Hippocampal formation (tissue), 2 donors: ENCODE data around the gene CPNE1.

Experiments used
- DNase-seq, 2 donors: peaks; one replicate each; lab custom pipeline; 2025; lab: John Stamatoyannopoulos, UW

Gene CPNE1

DNA sequence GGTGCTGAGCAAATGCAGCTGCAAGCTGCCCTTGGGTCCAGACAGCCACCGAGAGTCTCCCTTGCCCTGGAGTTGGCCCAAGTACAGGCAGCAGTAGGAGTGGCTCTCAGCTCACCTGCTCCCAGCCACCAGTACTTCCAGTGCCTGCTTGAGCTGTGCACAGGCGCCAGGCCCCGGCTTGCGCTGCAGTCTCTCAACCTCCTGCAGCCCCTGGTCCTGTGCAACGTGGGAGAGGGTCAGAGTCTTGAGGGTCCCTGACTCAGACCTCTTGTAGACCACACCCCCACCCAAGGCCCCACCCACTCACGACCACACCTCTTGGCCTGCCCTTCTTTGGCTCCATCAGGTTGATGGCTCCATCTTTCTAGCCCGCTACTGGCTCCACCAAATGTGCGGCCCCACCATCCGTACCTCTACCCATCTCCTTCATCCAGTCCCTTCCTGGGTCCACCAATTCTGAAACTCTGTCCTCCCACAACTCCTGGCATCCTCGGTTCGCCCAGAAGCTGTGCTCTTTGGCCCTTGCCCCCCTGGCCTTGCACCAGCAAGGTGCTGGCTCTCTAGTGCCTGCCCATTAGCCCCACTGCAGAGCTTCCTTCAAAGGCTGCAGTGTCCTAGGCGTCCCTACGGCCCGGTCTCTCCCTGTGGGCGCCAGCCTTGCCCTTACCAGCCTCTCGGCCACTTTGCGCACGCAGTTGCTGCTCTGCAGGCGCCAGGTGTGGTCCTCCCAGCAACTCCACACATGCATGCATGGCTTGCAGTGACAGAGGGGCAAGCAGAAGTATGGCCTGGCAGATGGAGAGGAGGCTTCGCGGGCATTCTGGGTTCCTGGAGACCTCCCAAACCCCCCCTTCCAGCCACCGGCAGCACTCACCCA is 65.6 kb downstream of the CPNE1 start:
- no peak for DNase-seq

DNA sequence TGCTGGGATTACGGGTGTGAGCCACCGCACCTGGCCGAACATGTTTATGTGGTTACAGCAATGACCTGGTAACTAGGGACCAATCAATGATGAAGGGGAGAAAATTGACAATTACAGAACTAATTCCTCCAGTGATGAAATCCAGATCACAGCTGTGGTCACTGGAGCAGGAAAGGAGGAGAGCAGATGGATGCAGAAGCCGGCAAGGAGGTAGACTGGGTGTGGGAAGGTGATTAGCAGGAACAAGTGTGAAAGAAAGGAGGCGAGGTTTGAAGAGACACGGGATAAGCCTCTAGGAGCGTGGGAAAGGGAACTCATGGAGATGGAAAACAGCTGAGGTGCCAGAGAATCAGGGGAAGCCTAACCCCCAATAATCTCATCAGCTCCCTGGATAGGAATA is 66.2 kb downstream of the CPNE1 start:
- no peak for DNase-seq

DNA sequence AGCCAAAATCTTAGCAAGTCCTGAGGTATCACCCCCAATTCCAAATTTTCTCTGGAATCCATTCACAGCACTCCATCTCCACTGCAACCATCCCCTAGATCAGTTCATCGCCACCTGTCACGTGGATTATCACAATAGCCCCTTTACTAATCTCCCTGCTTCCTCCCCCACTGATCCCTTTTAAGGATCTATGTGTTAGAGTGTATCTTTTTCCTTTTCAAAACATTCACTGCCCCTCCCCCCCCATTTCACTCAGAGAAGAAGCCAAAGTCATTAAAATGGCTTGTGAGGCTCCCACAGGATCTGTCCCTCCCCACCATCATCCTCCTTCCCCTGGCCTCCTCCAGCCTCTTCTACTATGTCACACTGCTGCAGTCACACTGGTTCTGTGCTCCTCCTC is 67.5 kb downstream of the CPNE1 start:
- DNase-seq = no peak

DNA sequence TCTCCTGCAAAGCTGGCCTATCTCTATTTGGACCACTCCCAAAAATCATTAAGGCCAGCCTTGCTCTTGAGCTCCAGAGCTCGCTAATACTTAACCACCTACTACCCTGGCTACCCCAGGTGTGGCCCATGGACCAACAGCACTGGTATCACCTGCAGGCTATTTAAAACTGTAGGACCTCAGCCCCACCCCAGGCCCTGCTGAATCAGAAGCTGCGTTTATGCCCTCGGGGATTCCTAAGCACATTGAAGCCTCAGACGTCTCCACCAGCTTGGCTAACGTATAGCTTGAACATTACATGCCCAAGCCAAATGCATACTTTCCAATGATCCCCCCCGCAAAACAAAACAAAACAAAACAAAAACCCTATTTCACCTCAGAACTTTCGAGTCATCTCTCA is 68.8 kb downstream of the CPNE1 start:
- no peak for DNase-seq

DNA sequence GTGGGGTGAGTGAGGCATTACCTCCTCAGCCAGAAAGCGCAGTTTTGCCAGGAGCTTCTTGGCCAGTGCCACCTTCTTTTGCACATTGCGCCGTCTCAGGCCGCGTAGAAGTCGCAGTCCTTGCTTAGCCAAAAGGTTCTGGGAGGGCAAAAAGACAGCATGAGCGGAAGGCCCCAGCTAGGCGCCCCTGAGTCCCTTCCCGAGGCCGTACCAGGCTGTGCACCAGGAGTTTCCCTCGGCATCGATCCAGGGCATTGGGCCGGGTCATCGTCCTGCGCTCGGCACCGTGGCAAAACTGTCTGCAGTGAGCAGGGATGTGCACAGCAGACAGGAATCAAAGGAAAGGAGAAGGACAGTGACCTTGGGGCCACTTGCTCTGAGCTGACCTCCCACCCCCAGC is 69.2 kb downstream of the CPNE1 start:
- no peak for DNase-seq

DNA sequence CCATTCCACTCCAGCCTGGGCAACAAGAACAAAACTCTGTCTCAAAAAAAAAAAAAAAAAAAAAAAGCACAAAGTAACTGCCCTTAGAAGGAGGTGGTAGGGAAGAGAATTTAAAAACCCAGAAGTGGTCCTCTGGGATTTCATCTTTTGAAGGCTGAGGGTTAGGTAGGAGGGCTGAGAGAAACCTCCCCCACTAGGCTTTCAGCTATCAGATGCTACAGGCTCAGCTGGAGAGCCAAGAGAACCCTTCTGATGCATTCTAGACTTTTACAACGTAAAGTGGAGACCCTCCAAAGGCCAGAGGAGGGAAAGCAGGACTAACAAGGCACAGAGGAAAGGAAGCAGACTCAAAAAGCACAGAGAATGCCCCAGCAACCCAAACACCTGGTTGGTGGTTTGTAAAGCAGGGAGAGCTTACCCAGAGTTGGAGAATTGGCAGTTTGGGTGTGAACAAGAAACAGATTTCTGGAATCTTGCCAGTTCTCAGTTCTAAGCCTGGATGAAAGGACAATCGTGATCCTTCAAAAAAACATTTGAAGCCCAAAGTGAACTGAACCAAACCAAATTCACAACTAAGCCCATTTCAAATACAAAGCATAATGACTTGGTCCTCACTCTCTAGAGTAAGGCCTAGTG is 72.2 kb downstream of the CPNE1 start:
- no peak for DNase-seq

DNA sequence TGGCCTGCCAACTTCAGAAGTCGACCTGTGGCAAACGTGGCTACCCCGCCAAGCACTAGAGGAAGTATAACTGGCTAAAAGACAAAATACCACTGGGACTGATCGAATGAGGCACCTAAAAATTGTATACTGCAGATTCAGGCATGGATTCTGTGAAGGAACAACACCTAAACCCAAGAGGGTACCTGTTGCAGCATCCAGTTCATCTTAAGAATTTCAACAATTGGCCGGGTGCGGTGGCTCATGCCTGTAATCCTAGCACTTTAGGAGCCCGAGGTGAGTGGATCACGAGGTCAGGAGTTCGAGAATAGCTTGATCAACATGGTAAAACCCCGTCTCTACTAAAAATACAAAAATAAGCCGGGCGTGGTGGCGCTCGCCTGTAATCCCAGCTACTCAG is 76.3 kb downstream of the CPNE1 start:
- DNase-seq = no peak

DNA sequence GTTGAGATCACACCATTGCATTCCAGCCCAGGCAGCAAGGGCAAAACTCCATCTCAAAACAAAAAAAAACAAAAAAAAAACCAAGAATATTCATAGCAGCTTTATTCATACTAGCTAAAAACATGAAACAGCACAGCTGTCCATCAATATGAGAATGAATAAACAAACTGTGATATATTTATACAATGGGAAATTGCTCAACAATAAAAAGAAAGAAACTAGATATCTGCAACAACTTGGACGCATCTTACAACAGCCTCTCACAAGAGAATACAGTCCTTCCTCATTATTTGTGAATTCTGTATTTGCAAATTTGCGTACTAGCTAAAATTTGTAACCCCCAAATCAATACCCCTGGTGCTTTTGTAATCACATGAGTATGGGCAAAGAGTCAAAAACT is 77.3 kb downstream of the CPNE1 start:
- DNase-seq = no peak

DNA sequence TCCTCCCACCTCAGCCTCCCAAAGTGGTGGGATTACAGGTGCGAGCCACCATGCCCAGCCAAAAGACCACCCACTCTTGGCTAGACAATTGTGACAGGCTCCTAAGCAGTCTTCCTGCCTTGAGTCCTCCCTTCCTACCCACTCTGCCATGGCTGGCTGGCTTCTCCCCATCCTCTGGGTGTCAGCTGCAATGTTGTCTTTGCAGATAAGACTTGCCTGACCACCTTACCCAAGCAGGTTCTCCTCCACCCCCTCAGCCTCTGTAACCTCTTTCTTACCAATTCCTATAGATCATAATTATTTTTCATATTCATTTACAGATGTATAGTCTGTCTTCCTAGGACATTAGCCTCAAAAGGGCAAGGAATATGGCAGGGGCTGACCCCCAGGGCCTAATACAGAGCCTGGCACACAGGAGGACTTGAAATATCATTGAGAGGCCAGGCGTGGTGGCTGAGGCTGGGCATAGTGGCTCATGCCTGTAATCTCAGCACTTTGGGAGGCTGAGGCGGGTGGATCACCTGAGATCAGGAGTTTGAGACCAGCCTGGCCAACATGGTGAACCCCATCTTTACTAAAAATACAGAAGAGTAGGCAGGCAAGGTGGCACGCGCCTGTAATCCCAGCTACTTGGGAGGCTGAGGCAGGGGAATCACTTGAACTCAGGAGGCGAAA is 77.8 kb downstream of the CPNE1 start:
- no peak for DNase-seq

DNA sequence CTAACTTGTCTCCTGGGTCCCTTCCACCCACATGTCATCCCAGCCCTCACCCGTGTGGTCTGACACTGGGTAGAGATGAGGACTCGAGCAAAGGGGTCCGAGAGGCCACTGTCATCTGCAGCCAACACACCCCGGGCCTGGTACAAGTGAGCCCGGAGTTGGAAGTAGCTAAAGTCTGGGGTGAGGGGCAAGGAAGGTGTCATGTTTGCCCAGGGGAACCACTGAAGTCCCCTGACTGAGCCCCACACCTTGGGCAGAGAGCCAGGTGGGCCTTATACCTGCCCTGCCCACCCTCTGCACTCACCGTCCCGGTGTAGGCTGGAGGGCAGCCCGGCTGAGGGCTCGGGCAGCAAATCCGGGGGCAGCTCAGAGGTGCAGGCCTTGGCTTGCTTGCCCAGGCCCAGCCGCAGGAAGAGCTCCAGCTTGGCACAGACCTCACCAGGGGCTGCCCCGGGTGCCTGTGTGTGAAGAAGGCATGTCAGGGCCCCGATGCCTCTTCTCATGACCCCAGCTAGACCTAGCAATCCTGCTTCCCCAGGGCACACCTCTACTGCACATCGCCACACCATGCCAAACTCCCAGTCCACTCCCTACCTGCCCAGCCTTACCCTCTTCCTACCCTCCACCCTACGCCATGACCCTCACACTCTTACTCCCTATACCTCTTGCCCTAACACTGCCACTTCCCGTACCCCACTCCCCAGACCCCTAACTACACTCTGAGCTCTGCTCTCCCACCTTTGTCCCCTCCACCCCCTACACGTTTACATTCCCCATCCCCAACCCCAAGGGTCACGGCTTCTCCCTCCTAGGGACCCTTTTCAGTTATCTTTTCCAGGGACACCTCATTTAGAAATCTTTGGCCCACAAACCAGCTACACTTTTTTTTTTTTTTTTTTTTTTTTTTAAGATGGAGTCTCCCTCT is 80.8 kb downstream of the CPNE1 start:
- no peak for DNase-seq

DNA sequence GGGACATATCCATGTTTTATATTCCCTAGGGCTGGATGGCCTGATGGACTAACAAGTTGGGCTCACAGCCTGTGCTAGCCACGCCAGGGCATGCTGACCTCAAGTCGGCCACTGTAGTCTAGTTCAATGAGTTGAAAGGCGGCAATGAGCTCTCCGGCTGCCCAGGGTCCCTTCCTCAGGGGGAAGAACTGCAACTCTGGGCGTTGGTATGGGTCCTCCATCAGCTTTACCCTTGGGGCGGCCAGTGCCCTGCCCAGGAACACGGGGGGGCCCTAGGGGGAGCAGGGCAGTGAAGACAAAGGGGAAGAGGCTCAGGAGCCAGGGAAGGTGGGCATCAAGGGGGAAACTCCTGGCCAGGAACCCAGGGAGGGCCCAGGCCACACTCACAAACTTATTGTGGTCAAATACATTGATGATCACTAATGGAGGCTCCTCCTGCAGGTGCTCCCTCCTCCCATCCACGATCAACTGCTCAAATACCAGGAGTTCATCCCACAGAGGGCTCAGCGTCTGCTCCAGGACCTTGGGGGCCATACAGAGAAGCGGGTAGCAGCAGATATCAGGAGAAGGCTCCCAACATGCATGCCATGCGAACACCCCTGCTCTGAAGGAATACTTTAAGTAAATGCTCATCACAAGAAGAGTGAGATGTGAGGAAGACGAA is 81.8 kb downstream of the CPNE1 start:
- DNase-seq = no peak

DNA sequence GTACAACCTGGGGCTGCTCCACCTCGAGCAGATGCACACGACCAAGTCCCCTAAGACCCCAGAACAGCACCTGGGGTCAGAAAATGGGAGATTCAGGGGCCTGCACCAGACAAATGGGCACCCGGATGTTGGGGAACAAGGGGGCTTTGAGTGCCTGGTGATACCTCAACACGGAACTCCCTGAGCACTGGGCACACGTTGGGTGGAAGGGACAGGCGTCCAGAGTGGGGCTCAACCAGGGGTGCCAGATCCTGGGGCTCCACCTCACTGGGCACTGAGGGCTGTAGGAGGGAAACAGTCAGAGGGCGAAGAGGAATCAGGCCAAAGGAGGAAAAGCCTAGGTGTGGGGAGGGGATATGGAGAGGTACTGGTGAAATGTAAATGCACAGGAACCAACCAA is 82.6 kb downstream of the CPNE1 start:
- no peak for DNase-seq

DNA sequence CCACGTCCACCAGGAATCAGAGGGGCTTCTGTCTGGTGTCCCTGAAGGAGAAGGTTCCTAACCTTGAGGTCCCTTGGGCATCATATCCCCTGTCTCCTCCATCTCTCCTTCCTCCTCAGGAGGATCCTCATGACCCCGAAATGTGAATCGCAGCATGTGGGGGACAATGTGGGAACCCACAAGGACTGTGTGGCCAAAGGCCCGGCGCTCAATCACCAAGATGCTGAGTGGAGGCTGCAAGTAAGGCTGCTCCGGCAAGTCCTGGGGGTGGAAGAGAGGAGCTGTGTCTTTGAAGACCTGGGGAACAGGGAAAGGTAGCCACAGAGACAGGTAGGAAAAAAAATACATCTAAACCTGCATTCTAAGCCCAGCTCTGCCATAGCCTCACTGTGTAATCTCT is 85.5 kb downstream of the CPNE1 start:
- no peak for DNase-seq

DNA sequence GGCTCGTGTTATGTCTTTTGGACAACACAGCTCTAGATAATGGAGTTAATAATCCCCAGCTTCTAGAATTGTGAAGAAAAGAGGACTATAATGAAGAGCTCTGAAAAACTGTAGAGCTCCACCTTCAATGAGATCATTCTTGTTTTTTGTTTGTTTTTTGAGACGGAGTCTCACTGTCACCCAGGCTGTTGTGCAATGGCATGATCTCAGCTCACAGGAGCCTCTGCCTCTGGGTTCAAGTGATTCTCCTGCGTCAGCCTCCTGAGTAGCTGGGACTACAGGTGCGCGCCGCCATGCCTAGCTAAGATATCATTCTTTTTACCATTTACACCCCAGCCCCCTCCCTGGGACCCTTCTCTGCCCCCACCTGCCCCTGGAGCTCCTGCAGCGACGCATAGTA is 86.2 kb downstream of the CPNE1 start:
- DNase-seq = no peak

DNA sequence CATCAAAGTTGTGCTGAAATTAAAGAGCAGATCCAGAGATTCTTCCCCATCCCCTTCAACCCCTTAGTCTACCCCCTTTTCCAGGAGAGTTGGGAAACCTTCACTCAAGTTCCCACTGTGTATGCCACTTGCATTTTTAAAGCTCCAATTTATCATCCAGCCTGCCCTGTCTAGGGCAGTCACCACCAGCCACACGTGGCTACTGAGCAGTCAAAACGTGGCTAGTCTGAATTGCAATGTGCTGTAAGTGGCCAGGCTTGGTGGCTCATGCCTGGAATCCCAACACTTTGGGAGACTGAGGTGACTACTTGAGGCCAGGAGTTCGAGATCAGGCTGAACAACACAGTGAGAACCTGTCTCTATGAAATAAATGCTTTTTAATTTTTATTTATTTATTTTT is 87.9 kb downstream of the CPNE1 start:
- no peak for DNase-seq
